Adrenal gland (tissue), 5 donors: Measurements from ENCODE around the gene PSMA7.

ENCODE experiments used
- POLR2A ChIP-seq, 2 donors: fragments of 450-650 bp; IDR thresholded peaks; one replicate each; pipeline ENCODE4 v1.6.1; 2017; ENCODE audit warnings: antibody characterized with exemption in 2 of 2, mild to moderate bottlenecking in 2 of 2, moderate library complexity in 1 of 2
- TF ChIP-seq, protein P1 (sequence below), 6 experiments: fragments of 450-650 bp in 4 of 6; fragments of 200-600 bp in 2 of 6; sonication (generic) in 1 of 6; IDR thresholded peaks; 1 replicate in 5 of 6; 2 replicates in 1 of 6; pipeline versions ENCODE4 v1.5.1 to v1.8.0; 2016 to 2021; ENCODE audit warnings: antibody characterized with exemption in 6 of 6, mild to moderate bottlenecking in 2 of 6, moderate library complexity in 1 of 6
- donor health status: DM: no; HTN: no; CAD: no.

DNA sequence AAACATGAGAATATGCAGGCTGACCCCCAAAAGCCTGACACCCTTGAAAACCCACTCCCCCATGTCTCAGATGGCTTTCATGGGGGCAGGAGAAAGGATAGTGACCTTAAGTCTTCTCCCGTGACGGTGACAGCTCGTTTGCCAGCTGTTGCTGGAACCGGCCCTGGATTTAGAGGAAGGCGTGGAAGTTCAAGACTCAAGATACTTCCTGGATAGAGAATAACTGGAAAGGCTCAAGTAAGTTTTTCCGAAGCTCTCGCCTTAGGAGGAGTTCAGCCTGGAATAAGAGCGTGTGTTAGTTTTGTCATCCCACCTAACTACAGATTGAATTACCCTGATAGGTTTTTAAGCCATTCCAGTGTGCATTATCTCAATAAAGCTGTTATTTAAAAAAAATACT is 28.1 kb upstream of the PSMA7 start:
- TF ChIP-seq POLR2A (IDR thresholded peaks at IDR 0.05): no peak
- TF ChIP-seq, protein P1, sequence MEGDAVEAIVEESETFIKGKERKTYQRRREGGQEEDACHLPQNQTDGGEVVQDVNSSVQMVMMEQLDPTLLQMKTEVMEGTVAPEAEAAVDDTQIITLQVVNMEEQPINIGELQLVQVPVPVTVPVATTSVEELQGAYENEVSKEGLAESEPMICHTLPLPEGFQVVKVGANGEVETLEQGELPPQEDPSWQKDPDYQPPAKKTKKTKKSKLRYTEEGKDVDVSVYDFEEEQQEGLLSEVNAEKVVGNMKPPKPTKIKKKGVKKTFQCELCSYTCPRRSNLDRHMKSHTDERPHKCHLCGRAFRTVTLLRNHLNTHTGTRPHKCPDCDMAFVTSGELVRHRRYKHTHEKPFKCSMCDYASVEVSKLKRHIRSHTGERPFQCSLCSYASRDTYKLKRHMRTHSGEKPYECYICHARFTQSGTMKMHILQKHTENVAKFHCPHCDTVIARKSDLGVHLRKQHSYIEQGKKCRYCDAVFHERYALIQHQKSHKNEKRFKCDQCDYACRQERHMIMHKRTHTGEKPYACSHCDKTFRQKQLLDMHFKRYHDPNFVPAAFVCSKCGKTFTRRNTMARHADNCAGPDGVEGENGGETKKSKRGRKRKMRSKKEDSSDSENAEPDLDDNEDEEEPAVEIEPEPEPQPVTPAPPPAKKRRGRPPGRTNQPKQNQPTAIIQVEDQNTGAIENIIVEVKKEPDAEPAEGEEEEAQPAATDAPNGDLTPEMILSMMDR (IDR thresholded peaks at IDR 0.05): no peak
